ENCODE results near the gene TMEM86A.

The TMEM86A gene

GRCh38 chr11:18700872-18701271 lies 2.3 kb downstream of the TMEM86A start:
- DNase-seq = no peak

GRCh38 chr11:18701614-18702216 lies 3.1 kb downstream of the TMEM86A start:
- DNase-seq = no peak

GRCh38 chr11:18703001-18703763 lies 4.6 kb downstream of the TMEM86A start:
- no peak for DNase-seq

GRCh38 chr11:18704045-18704645 lies 5.6 kb downstream of the TMEM86A start:
- no peak for DNase-seq

GRCh38 chr11:18704698-18705097 lies 6.1 kb downstream of the TMEM86A start:
- DNase-seq = no peak

- DNase-seq = peak; percentile 2
Observed at GRCh38 chr11:18705651-18706281, 7.2 kb downstream of the TMEM86A start.

GRCh38 chr11:18706330-18707243 lies 8.0 kb downstream of the TMEM86A start:
- DNase-seq = peak; percentile 59

GRCh38 chr11:18707811-18708340 lies 9.3 kb downstream of the TMEM86A start:
- DNase-seq = no peak

GRCh38 chr11:18709414-18709813 lies 10.8 kb downstream of the TMEM86A start:
- DNase-seq = no peak

GRCh38 chr11:18710545-18710944 lies 12.0 kb downstream of the TMEM86A start:
- DNase-seq = no peak

GRCh38 chr11:18713646-18714442 lies 15.3 kb downstream of the TMEM86A start:
- DNase-seq = no peak

GRCh38 chr11:18714443-18714780 lies 15.8 kb downstream of the TMEM86A start:
- no peak for DNase-seq

GRCh38 chr11:18715476-18715875 lies 16.9 kb downstream of the TMEM86A start:
- no peak for DNase-seq

GRCh38 chr11:18720091-18720807 lies 21.7 kb downstream of the TMEM86A start:
- DNase-seq = no peak

GRCh38 chr11:18720808-18721560 lies 22.4 kb downstream of the TMEM86A start:
- DNase-seq = peak; percentile 49

GRCh38 chr11:18721561-18722292 lies 23.1 kb downstream of the TMEM86A start:
- DNase-seq = peak; percentile 30

- DNase-seq = no peak
Observed at GRCh38 chr11:18722293-18722637, 23.7 kb downstream of the TMEM86A start.

- no peak for DNase-seq
Observed at GRCh38 chr11:18723991-18724390, 25.4 kb downstream of the TMEM86A start.

GRCh38 chr11:18726040-18726439 lies 27.5 kb downstream of the TMEM86A start, which contains the start of gene IGSF22:
Gene IGSF22, minus strand, starts transcription at chr11:18726188. Its CDS starts 1,952 bp downstream, at chr11:18724236.
- DNase-seq = no peak
